T-cell (primary cell): ENCODE measurements around the gene HCFC1. TPM values are rescaled to one million over a fixed set of nuclear protein-coding genes. Genes with fewer than 3 reads are reported as not detected.

ENCODE experiments used
- ATAC-seq, 4 experiments: fragments of 200-7000 bp in 3 of 4; fragments of 150-1000 bp in 1 of 4; cut with Tn5 transposase; replicated peaks in 1 of 4; 1 replicate in 3 of 4; 2 replicates in 1 of 4; pipeline ENCODE4 v1.10.0; 2021; ENCODE audit warnings: moderate library complexity in 3 of 4, mild to moderate bottlenecking in 2 of 4, moderate number of reproducible peaks in 1 of 4
- CTCF ChIA-PET, 2 donors: fragments of 300-600 bp; sonication (Branson Sonifier 250); formaldehyde crosslinking; loops; one replicate each; lab custom pipeline; 2022; ENCODE audit warnings: antibody characterized with exemption in 2 of 2; lab: Charles Lee
- POLR2A ChIA-PET, 2 donors: fragments of 300-600 bp; sonication (Branson Sonifier 250); formaldehyde crosslinking; loops; one replicate each; lab custom pipeline; 2022; ENCODE audit warnings: antibody characterized with exemption in 2 of 2; lab: Charles Lee
- DNase-seq, 35 experiments: peaks; one replicate each; pipeline versions ENCODE4 v3.0.0 to v3.0.0-alpha.2; 2013 to 2023
- H3K27ac ChIP-seq: one replicate; pipeline ENCODE4 v1.5.1; 2013; ENCODE audit warnings: low read length
- H3K27me3 ChIP-seq, 2 experiments: replicated peaks in 1 of 2; 1 replicate in 1 of 2; 2 replicates in 1 of 2; pipeline versions ENCODE4 v1.6.1 to v1.7.0; 2013; ENCODE audit warnings: low read length in 1 of 2, mixed read lengths in 1 of 2; ENCODE audit not compliant: control insufficient read depth in 2 of 2, insufficient read depth in 2 of 2; ENCODE audit errors: extremely low read depth in 1 of 2
- H3K36me3 ChIP-seq, 2 donors: 1 replicate in 1 of 2; 2 replicates in 1 of 2; pipeline versions ENCODE4 v1.6.1 to v1.7.0; 2013; ENCODE audit warnings: low read length in 1 of 2; ENCODE audit not compliant: control insufficient read depth in 2 of 2, insufficient read depth in 1 of 2; ENCODE audit errors: extremely low read depth in 1 of 2
- H3K4me1 ChIP-seq, 2 experiments: 1 replicate in 1 of 2; 2 replicates in 1 of 2; pipeline versions ENCODE4 v1.6.1 to v1.7.0; 2013; ENCODE audit warnings: low read length in 2 of 2, mixed read lengths in 1 of 2; ENCODE audit not compliant: insufficient read depth in 2 of 2, control insufficient read depth in 1 of 2; ENCODE audit errors: extremely low read depth in 1 of 2
- H3K4me3 ChIP-seq, 2 donors: 1 replicate in 1 of 2; 2 replicates in 1 of 2; pipeline versions ENCODE4 v1.5.1 to v1.7.0; 2013; ENCODE audit warnings: mild to moderate bottlenecking in 2 of 2, low read length in 1 of 2, moderate library complexity in 1 of 2; ENCODE audit not compliant: control insufficient read depth in 1 of 2; ENCODE audit errors: extremely low read depth in 1 of 2
- H3K9me3 ChIP-seq: 2 replicates; pipeline ENCODE4 v1.7.0; 2013
- H3K27ac Mint-ChIP-seq, 2 donors: one replicate each; pipeline ENCODE4 v1.8.0; 2020 to 2021; ENCODE audit warnings: mild to moderate bottlenecking in 2 of 2, mixed read lengths in 2 of 2
- H3K27me3 Mint-ChIP-seq, 2 donors: one replicate each; pipeline ENCODE4 v1.8.0; 2021 to 2022; ENCODE audit warnings: mixed read lengths in 2 of 2
- H3K36me3 Mint-ChIP-seq: one replicate; pipeline ENCODE4 v1.8.0; 2021; ENCODE audit warnings: mixed read lengths
- H3K4me1 Mint-ChIP-seq, 3 donors: one replicate each; pipeline ENCODE4 v1.8.0; 2020 to 2022; ENCODE audit warnings: mixed read lengths in 3 of 3, mild to moderate bottlenecking in 1 of 3
- H3K4me3 Mint-ChIP-seq, 3 donors: one replicate each; pipeline ENCODE4 v1.8.0; 2020 to 2022; ENCODE audit warnings: mild to moderate bottlenecking in 3 of 3, mixed read lengths in 3 of 3, moderate library complexity in 3 of 3
- H3K9me3 Mint-ChIP-seq, 3 donors: one replicate each; pipeline ENCODE4 v1.8.0; 2020 to 2022; ENCODE audit warnings: mixed read lengths in 3 of 3
- WGBS: methylation state at CpG from one replicate; pipeline ENCODE4 v1.1.5; 2013; ENCODE audit warnings: missing lambda C conversion rate; ENCODE audit not compliant: insufficient coverage; 5-methylcytosine and 5-hydroxymethylcytosine counted together
- total RNA-seq, 35 experiments: library from RNA in 6 of 35; stranded (reverse) in 6 of 35; fragments of 120-200 nt in 1 of 35; gene quantifications; one replicate each; pipeline versions ENCODE4 v1.2.1 to v1.2.4 and lab custom pipeline; 2013 to 2026

Gene HCFC1
- total RNA-seq, 5 donors from 2014 or later (not counting 1 experiment from before 2014, with no cell fraction given), result 67.1 to 73.4 (median 69.2) TPM

- DNase-seq, result no peak
- H3K27me3 ChIP-seq, result no peaks in the 10 kb centered on the region
- peak overlapping the region; percentile 68 for H3K27ac ChIP-seq
- H3K4me1 ChIP-seq, result peaks cover 0 to 51% of the 10 kb centered on the region in 2 experiments
- peak overlapping the region; percentile 77 to 84 (median 84) for H3K4me3 Mint-ChIP-seq
- H3K9me3 Mint-ChIP-seq, result no peaks in the 10 kb centered on the region
- H3K4me1 Mint-ChIP-seq, result peaks cover 5 to 28% (median 27%) of the 10 kb centered on the region in 3 donors
- peaks cover 0 to 8% of the 10 kb centered on the region in 2 donors for H3K27me3 Mint-ChIP-seq
- no peaks in the 10 kb centered on the region for H3K9me3 ChIP-seq
- peak overlapping the region; percentile 49 to 55 for H3K4me3 ChIP-seq
- POLR2A ChIA-PET, result no interaction called here
- ATAC-seq, result no peak
- H3K27ac Mint-ChIP-seq, result peak overlapping the region; percentile 89 to 93
- peaks cover 2 to 20% of the 10 kb centered on the region in 2 donors for H3K36me3 ChIP-seq
- 0% methylated on average over 1 of the region's 15 CpGs for WGBS
- peaks cover 3% of the 10 kb centered on the region for H3K36me3 Mint-ChIP-seq
- CTCF ChIA-PET, result interaction anchor here in 1 of 2 donors (0.6 kb wide), 1 partner anchor 41 kb away, joined by 3 read pairs; no protein-coding TSS in a partner anchor
These were observed 47.0 kb upstream of the HCFC1 start for GRCh38 chrX:154018518-154019060.

- ATAC-seq (no peak), DNase-seq (no peak)
- Mint-ChIP-seq H3K4me3 (peak overlapping the region; percentile 77 to 84 (median 84)), H3K36me3 (peaks cover 3% of the 10 kb centered on the region), H3K27ac (peak overlapping the region; percentile 89 to 93), H3K9me3 (no peaks in the 10 kb centered on the region), H3K4me1 (peaks cover 5 to 30% (median 27%) of the 10 kb centered on the region in 3 donors), H3K27me3 (peaks cover 0 to 5% of the 10 kb centered on the region in 2 donors)
- Histone ChIP-seq H3K36me3 (peaks cover 2 to 26% of the 10 kb centered on the region in 2 donors), H3K27me3 (no peaks in the 10 kb centered on the region), H3K27ac (peak overlapping the region; percentile 68), H3K4me1 (peaks cover 0 to 57% of the 10 kb centered on the region in 2 experiments), H3K4me3 (peak overlapping the region in 1 of 2 donors; percentile 55), H3K9me3 (no peaks in the 10 kb centered on the region)
- 79% methylated on average over 11 of the region's 26 CpGs for WGBS
- CTCF ChIA-PET, result interaction anchor here in 1 of 2 donors (0.6 kb wide), 1 partner anchor 41 kb away, joined by 3 read pairs; no protein-coding TSS in a partner anchor
- POLR2A ChIA-PET, result no interaction called here
These were observed 46.3 kb upstream of the HCFC1 start for GRCh38 chrX:154017766-154018517.

GRCh38 chrX:154016366-154017076 lies 44.9 kb upstream of the HCFC1 start:
- ChIA-PET CTCF (no interaction called here), POLR2A (no interaction called here)
- Histone ChIP-seq H3K4me1 (peaks cover 0 to 57% of the 10 kb centered on the region in 2 experiments), H3K27me3 (no peaks in the 10 kb centered on the region), H3K27ac (no peak overlapping the region), H3K9me3 (no peaks in the 10 kb centered on the region), H3K36me3 (peaks cover 6 to 32% of the 10 kb centered on the region in 2 donors), H3K4me3 (no peak overlapping the region)
- Mint-ChIP-seq H3K4me3 (no peak overlapping the region), H3K36me3 (peaks cover 3% of the 10 kb centered on the region), H3K27ac (no peak overlapping the region), H3K27me3 (peaks cover 0 to 4% of the 10 kb centered on the region in 2 donors), H3K9me3 (no peaks in the 10 kb centered on the region), H3K4me1 (peaks cover 5 to 28% (median 25%) of the 10 kb centered on the region in 3 donors)
- WGBS, result 93% methylated on average over 15 of the region's 24 CpGs
- ATAC-seq, result no peak
- DNase-seq, result no peak

GRCh38 chrX:154015581-154016264 lies 44.1 kb upstream of the HCFC1 start:
- Histone ChIP-seq H3K36me3 (peaks cover 4 to 39% of the 10 kb centered on the region in 2 donors), H3K27ac (no peak overlapping the region), H3K27me3 (no peaks in the 10 kb centered on the region), H3K9me3 (no peaks in the 10 kb centered on the region), H3K4me3 (no peak overlapping the region), H3K4me1 (peaks cover 0 to 50% of the 10 kb centered on the region in 2 experiments)
- DNase-seq (no peak), ATAC-seq (no peak)
- Mint-ChIP-seq H3K9me3 (no peaks in the 10 kb centered on the region), H3K4me3 (no peak overlapping the region), H3K4me1 (peaks cover 5 to 26% (median 22%) of the 10 kb centered on the region in 3 donors), H3K27me3 (peaks cover 0 to 4% of the 10 kb centered on the region in 2 donors), H3K27ac (peak overlapping the region; percentile 36 to 64), H3K36me3 (peaks cover 3% of the 10 kb centered on the region)
- 90% methylated on average over 9 of the region's 16 CpGs for WGBS
- POLR2A ChIA-PET, result no interaction called here
- CTCF ChIA-PET, result no interaction called here

- Mint-ChIP-seq H3K27me3 (peaks cover 0 to 4% of the 10 kb centered on the region in 2 donors), H3K4me1 (peaks cover 0 to 21% (median 17%) of the 10 kb centered on the region in 3 donors), H3K4me3 (peak overlapping the region in 1 of 3 donors; percentile 30), H3K9me3 (no peaks in the 10 kb centered on the region), H3K27ac (peak overlapping the region; percentile 19 to 52), H3K36me3 (peaks cover 3% of the 10 kb centered on the region)
- Histone ChIP-seq H3K4me1 (peaks cover 0 to 44% of the 10 kb centered on the region in 2 experiments), H3K36me3 (peaks cover 4 to 41% of the 10 kb centered on the region in 2 donors), H3K27me3 (no peaks in the 10 kb centered on the region), H3K4me3 (no peak overlapping the region), H3K27ac (no peak overlapping the region), H3K9me3 (no peaks in the 10 kb centered on the region)
- ChIA-PET CTCF (interaction anchor here (0.9 to 1.4 kb wide), 3 partner anchors 9 to 61 kb away, joined by 3 to 4 read pairs (median 3); no protein-coding TSS in a partner anchor), POLR2A (no interaction called here)
- no peak for ATAC-seq
- 64% methylated on average over 13 of the region's 24 CpGs for WGBS
- no peak for DNase-seq
These were observed 43.1 kb upstream of the HCFC1 start for GRCh38 chrX:154014429-154015380.
